ENCODE data around the gene SLC66A2. TPM values are rescaled to one million over a fixed set of nuclear protein-coding genes. Genes with fewer than 3 reads are reported as not detected.
"Not testable (repeated sequence)": the region's sequence is repeated elsewhere in the genome, so short reads cannot be mapped to it uniquely, and the experiment has no call there.

The SLC66A2 gene
- total RNA-seq, 4 donors from 2014 or later = 93.5 to 193 (median 100) TPM

DNA sequence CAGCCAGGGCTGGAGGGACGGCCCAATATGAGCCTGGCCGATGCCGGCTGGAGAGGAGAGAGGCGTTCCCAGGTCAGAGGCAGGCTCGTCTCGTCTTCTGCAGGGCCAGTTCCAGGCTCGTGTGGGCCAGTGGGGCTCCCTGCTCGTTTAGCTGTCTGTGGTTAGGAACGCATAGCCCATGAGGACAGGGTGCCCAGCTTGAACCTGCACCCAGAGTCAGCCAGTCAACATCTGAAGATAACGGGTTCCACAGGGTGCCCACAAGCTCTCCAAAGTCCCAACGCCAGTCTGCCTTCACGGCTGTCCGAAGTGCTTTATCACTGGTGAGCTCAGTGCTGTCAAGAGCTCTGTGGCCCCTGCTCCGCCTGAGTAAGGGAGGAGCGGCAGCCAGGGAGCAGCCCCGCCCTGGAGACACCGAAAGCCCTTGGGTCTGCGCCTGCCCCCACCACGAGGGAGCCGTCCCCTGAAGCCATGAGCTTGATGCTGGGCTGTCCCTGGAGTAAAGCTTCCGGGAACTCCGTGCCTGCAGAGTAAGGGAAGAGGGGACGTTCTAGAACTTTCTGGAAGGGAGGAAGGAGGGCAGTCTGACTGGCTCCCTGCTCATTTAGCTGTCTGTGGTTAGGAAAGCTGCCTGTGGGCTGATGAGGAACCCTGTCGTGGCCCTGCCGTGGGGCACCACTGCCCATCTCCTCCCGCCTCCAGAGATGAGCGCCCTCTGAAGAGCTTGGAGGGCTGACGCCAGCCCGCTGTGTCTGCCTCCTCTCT lies 10.3 kb upstream of the SLC66A2 start:
- no peaks in the 10 kb centered on the region for H3K36me3 ChIP-seq
- 47 to 57% methylated on average over 17 to 28 of the region's 29 CpGs for WGBS, 2 donors
- no peaks in the 10 kb centered on the region for H3K27me3 ChIP-seq
- TF ChIP-seq, protein P1, sequence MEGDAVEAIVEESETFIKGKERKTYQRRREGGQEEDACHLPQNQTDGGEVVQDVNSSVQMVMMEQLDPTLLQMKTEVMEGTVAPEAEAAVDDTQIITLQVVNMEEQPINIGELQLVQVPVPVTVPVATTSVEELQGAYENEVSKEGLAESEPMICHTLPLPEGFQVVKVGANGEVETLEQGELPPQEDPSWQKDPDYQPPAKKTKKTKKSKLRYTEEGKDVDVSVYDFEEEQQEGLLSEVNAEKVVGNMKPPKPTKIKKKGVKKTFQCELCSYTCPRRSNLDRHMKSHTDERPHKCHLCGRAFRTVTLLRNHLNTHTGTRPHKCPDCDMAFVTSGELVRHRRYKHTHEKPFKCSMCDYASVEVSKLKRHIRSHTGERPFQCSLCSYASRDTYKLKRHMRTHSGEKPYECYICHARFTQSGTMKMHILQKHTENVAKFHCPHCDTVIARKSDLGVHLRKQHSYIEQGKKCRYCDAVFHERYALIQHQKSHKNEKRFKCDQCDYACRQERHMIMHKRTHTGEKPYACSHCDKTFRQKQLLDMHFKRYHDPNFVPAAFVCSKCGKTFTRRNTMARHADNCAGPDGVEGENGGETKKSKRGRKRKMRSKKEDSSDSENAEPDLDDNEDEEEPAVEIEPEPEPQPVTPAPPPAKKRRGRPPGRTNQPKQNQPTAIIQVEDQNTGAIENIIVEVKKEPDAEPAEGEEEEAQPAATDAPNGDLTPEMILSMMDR (IDR thresholded peaks at IDR 0.05) = no peak
- no peak for TF ChIP-seq POLR2A (IDR thresholded peaks at IDR 0.05)
- intact Hi-C loops (cut with DNase I) = no loop called here
- peak; percentile 45 to 48 for DNase-seq
- peaks cover 21 to 46% of the 10 kb centered on the region in 2 donors for H3K4me1 ChIP-seq
- H3K27ac ChIP-seq = peak overlapping the region in 2 of 3 donors; percentile 73 to 75
- no peak overlapping the region for H3K4me3 ChIP-seq (replicated peaks in 1 of 3)
- H3K9me3 ChIP-seq = no peaks in the 10 kb centered on the region

DNA sequence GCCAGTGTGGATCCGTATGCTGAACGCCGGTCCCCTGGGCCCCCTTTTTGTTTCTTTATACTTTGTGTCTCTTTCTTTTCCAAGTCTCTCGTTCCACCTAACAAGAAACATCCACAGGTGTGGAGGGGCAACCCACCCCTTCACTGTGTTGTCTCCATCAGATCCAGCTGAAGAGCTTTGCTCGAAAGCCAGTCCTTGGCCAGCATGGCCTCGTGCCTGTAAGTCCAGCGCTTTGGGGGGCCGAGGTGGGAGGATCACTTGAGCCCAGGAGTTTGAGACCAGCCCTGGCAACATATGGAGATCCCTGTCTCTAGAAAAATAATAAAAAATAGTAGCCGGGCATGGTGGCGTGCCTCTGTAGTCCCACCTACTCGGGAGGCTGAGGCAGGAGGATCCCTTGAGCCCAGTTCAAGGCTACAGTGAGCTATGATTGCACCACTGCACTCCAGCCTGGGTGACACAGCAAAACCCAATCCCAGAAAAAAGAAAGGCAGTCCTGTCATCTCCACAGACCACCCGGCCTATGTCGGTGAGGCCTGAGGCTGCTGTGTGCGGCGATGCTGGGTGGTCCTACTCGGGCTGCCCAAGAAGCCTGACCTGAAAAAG lies 9.6 kb upstream of the SLC66A2 start:
- WGBS, 2 donors = 81 to 89% methylated on average over 11 to 16 of the region's 16 CpGs
- Histone ChIP-seq H3K9me3 (no peaks in the 10 kb centered on the region), H3K4me1 (peaks cover 21 to 46% of the 10 kb centered on the region in 2 donors), H3K36me3 (no peaks in the 10 kb centered on the region), H3K27me3 (no peaks in the 10 kb centered on the region), H3K4me3 (replicated peaks in 1 of 3) (no peak overlapping the region), H3K27ac (peak overlapping the region in 2 of 3 donors; percentile 73 to 75)
- no peak for DNase-seq
- intact Hi-C loops (cut with DNase I) = no loop called here
- TF ChIP-seq, protein P1 (IDR thresholded peaks at IDR 0.05) = no peak
- no peak for TF ChIP-seq POLR2A (IDR thresholded peaks at IDR 0.05)

DNA sequence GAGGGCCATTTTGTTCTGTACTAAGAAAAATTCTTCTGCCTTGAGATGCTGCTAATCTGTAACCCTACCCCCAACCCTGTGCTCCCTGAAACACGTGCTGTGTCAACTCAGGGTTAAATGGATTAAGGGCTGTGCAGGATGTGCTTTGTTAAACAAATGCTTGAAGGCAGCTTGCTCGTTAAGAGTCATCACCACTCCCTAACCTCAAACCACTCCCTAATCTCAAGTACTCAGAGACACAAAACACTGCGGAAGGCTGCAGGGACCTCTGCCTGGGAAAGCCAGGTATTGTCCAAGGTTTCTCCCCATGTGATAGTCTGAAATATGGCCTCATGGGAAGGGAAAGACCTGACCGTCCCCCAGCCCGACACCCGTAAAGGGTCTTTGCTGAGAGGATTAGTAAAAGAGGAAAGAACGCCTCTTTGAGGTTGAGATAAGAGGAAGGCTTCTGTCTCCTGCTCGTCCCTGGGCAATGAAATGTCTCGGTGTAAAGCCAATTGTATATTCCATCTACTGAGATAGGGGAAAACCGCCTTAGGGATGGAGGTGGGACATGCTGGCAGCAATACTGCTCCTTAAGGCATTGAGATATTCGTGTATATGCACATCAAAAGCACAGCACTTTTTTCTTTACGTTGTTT lies 8.8 kb upstream of the SLC66A2 start:
- TF ChIP-seq, protein P1 (IDR thresholded peaks at IDR 0.05) = peak in 4 of 6 experiments; percentile 22 to 57 (median 32)
- peak in 1 of 2 donors; percentile 26 for TF ChIP-seq POLR2A (IDR thresholded peaks at IDR 0.05)
- Histone ChIP-seq H3K27ac (peak overlapping the region in 1 of 3 donors; percentile 21), H3K4me1 (peaks cover 16 to 41% of the 10 kb centered on the region in 2 donors)
- H3K4me3 ChIP-seq (replicated peaks in 1 of 3); H3K27me3 ChIP-seq; H3K36me3 ChIP-seq; intact Hi-C loops (cut with DNase I); H3K9me3 ChIP-seq: not testable (repeated sequence)
- peak; percentile 48 to 54 for DNase-seq
- 31 to 38% methylated on average over 12 of the region's 12 CpGs for WGBS, 2 donors

DNA sequence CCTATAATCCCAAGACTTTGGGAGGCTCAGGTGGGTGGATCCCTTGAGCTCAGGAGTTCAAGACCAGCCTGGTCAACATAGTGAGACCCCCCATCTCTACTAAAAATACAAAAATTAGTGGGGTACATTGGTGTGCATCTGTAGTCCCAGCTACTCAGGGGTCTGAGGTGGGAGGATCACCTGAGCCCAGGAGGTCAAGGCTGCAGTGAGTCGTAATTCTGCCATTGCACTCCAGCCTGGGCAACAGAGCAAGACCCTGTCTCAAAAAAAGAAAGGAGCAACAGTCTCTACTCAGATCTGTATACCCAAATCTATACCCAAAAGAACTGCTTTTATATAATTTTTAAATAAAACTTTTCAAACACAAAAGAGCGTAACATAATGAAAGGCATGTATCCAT lies 7.5 kb upstream of the SLC66A2 start:
- Histone ChIP-seq H3K36me3 (no peaks in the 10 kb centered on the region), H3K4me1 (peaks cover 21 to 45% of the 10 kb centered on the region in 2 donors), H3K27ac (no peak overlapping the region), H3K4me3 (replicated peaks in 1 of 3) (no peak overlapping the region), H3K9me3 (no peaks in the 10 kb centered on the region), H3K27me3 (no peaks in the 10 kb centered on the region)
- no peak for DNase-seq
- WGBS, 2 donors = 95 to 100% methylated on average over 2 of the region's 2 CpGs
- intact Hi-C loops (cut with DNase I) = no loop called here
- TF ChIP-seq, protein P1 (IDR thresholded peaks at IDR 0.05) = no peak
- no peak for TF ChIP-seq POLR2A (IDR thresholded peaks at IDR 0.05)
